Epidermal melanocyte (primary cell): ENCODE measurements around the gene RIBC1.
"Not testable (repeated sequence)": the region's sequence is repeated elsewhere in the genome, so short reads cannot be mapped to it uniquely, and the experiment has no call there.

ENCODE experiments used
- DNase-seq: peaks from one replicate; pipeline ENCODE4 v3.0.0; 2011; ENCODE audit warnings: low spot score; ENCODE audit not compliant: insufficient read length

The RIBC1 gene

DNA sequence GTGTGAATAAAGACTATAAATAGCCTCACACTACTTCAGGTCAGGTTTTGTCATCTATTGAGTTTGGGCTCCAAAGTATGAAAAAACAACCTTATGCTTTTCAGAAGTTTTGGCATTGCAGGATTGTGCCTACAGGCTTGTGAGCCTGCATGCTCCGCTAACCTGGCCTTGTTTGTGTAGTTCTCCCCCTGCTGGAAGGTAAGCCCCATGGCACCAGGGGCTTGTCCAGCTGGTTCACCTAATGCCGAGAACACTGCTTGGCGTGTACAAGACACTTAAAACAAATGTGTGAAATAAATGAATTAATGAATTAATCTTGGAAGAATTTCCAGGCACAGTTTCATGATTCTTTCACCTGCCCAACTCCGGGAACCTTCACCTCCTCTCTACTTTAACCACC is 13.3 kb downstream of the RIBC1 start:
- DNase-seq, result no peak

DNA sequence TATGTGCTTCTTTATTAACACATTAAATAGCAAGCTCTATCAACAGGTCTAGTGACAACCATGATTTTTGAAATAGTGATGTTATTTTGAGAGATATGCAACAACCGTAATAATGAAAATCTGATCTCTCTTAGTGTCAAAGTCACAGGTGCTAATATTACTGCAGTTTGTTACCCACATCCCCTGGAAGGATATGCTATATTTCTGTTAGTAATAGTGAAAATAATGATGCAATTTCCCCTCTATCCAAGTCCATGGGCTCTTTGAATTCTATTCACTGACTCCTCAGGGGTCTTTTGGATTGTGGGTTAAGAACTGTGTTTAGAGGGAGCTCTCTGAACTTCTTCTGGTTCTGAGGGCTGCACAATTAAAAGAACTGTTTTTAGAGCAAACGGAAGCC is 14.5 kb downstream of the RIBC1 start:
- DNase-seq, result no peak

- no peak for DNase-seq
Measured at GRCh38 chrX:53438174-53438831, 15.6 kb downstream of the RIBC1 start.

DNA sequence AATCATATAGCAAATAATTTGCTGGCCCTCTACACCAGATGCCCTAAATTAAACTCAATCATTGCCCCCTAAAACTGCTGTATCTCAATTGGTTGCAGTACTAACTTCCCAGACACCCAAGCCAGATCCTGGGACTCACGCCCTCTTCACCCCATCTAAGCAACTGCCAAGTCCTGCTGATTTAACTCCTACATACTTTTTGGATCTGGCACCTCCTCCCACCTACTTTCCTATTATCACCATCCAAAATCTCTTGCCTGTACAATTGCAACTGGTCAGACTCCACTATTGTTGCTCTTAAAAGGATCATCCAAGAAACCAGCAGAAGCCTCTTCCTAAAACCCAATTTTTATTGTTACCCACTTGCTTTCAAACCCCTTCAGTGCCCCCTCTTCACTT is 16.2 kb downstream of the RIBC1 start:
- no peak for DNase-seq

DNA sequence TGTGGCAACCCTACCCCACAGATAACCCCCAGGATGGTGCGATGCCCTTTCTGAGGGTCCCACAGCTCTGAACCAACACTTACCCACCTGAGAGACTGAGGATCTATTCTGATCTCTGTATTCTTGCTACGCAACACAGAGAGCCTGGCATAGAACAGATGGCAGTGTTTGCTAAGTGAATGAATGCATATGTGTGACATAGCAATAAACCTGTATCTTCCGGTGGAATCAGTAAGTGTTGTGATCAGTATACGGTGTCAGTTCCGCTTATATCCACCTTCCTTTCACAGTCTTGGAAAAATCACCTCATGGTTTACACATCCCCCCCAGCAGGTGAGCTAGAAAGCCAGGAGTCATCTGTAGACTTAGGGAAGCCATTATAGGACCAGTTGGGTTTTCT is 17.4 kb downstream of the RIBC1 start:
- no peak for DNase-seq

DNA sequence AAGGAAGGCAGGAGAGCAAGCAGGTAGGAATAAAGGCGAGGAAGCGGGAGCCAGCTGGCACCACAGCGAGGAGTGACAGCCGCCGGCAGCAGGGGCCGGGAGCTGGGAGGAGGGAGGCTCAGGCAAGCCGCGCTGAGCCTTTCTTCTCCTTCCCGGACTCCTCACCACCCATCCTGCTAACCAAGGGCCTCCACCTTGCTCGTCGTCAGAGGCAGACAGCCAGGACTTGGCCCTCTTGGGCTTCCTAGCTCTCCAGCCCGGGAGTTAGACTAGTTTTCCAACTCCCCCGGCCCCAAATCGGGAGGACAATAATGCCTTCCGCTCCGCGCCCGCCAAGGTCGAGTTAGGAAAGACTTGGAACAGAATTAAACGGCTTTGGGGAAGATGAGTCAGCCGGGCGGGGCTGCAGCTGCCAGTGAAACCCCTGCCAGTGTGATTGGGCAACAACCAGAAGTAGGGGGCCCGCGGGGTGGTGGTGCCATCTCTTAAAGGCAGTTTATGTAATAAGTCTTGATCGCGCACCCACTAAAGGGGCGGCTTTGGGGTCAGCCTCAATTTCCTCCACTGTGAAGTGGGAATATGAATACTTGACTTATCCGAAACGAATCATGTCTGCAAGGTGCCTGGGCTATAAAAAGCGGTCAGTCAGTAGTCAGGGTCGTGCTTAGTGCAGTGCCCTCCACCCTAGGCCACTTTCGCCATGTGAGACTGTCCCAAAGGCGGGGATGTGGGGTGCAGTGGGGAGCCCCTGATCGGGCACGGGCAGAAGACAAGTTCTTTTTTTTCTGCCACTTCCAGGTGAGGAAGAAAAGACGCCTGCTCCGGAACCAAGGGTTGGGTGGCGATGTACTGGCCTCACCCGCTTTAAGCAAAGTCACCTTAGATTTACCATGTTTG is 18.2 kb downstream of the RIBC1 start:
- no peak for DNase-seq

GRCh38 chrX:53441531-53442321 is 19.1 kb downstream of the RIBC1 start:
- peak; percentile 63 for DNase-seq

DNA sequence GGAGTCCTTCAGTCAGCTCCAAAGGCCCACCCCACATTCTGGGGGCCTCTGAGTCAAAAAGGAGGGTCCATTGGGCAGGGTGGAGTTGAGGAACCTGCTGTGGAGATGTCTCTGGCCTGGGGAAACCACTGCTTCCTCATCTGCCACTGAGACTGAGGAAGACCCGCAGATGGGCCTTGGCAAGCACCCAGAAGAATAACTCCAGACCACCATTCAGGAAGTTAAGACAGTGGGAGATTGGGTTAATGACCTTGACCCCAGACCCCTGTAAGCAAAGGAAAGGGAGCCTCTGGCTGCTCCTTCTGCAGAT is 19.6 kb downstream of the RIBC1 start:
- no peak for DNase-seq

DNA sequence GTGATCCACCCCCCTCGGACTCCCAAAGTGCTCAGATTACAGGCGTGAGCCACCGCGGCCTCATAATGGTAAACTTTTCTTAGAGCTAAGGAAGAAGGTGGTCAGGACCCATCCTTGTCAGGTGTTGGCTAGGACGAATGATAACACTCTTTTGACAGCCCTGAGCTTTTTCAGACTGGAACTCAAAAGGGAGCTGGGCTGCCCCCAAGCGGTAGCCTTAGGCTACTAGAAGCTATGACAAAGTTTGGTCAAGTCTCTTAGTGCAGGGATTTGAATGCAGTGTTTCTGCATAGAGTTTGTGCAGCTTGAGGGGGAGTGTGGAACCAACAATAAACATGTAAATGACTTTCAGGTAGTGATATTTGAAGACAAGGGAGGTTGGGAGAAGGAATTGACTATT is 23.3 kb downstream of the RIBC1 start:
- no peak for DNase-seq

GRCh38 chrX:53447441-53447840 is 24.8 kb downstream of the RIBC1 start:
- DNase-seq, result no peak

GRCh38 chrX:53449632-53450031 is 27.0 kb downstream of the RIBC1 start:
- no peak for DNase-seq

DNA sequence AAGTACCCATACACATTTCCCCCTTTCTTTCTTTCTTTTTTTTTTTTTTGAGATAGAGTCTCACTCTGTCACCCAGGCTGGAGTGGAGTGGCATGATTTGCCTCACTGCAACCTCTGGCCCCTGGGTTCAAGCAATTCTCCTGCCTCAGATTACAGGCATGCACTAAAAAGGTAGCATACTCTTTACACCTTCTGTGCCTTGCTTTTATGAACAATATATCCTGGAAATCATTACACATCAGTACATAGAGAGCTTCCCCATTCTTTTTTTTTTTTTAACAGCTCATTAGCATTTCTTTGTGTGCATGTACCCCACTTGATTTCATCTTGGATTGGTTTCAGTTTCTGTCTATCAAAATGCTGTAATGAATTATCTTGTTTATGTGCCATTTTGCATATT is 30.1 kb downstream of the RIBC1 start:
- DNase-seq, result no peak

GRCh38 chrX:53456254-53456653 is 33.6 kb downstream of the RIBC1 start:
- DNase-seq, result no peak

DNA sequence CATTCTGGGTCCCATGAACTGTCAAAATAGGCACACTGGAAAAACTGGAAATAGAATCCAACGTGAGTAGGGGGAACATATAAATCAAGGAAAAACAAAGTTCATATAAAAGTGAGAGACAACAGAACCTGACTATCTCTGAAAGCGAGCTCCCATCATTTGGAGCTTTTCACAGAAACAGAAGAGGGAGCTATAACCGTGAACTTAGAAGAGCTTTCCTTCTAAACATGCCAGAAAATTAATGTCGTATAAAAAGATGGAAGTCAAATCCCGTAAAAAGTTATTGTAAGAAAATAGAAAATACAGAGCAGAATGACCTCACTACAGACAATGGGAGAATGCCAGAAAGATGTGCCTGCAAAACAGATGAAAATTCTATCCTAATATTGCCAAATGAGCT is 35.4 kb downstream of the RIBC1 start:
- no peak for DNase-seq

GRCh38 chrX:53468659-53469058 is 46.0 kb downstream of the RIBC1 start:
- not testable (repeated sequence) for DNase-seq

DNA sequence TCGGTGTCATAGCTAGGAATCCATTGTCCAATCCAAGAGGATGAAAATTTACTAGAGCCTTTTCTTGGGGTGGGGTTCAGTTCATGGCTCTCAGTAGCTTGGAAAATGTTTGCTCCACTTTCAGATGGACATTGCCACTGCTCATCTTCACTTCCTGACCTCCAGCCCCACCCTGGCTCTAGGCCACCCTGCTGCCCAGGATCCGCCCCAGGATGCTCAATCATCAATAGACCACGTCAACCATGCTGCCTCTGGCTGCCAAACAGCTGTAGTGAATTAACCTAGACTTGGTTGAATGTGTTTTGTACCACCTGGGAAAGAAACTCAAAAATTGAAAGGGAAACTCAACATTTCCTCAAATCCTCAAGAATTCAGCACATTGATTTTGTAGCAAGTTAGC is 48.7 kb downstream of the RIBC1 start:
- DNase-seq, result no peak

- DNase-seq, result no peak
Measured at GRCh38 chrX:53474707-53475106, 52.0 kb downstream of the RIBC1 start.

- DNase-seq, result no peak
Measured at GRCh38 chrX:53476371-53476770, 53.7 kb downstream of the RIBC1 start.

DNA sequence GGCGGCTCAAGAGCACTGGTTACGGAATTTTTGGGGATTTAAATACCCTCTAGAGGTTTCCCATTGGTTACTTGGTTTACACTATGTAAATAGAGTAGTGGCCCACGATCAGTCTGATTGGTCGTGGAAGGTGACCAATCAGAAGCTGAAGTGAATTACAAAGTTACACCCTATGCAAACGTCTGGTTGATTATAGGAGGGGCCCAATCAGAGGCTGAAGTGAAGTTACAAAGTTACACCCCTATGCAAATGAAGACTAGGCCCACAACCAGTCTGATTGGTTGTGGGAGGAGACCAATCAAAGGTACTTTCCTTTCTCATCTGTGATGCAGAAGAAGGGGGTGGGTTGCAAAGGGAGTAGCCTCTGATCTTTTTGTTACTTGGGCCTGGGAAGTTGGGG is 56.6 kb downstream of the RIBC1 start:
- no peak for DNase-seq
